ENCODE results near the gene ABO. TPM values are rescaled to one million over a fixed set of nuclear protein-coding genes. Genes with fewer than 3 reads are reported as not detected.

ABO gene
- total and polyA plus RNA-seq, 10 of the 15 experiments (the other 5 are each of a cell fraction or from before 2014, with no cell fraction given), result 0.10 TPM; not detected in 9

DNA sequence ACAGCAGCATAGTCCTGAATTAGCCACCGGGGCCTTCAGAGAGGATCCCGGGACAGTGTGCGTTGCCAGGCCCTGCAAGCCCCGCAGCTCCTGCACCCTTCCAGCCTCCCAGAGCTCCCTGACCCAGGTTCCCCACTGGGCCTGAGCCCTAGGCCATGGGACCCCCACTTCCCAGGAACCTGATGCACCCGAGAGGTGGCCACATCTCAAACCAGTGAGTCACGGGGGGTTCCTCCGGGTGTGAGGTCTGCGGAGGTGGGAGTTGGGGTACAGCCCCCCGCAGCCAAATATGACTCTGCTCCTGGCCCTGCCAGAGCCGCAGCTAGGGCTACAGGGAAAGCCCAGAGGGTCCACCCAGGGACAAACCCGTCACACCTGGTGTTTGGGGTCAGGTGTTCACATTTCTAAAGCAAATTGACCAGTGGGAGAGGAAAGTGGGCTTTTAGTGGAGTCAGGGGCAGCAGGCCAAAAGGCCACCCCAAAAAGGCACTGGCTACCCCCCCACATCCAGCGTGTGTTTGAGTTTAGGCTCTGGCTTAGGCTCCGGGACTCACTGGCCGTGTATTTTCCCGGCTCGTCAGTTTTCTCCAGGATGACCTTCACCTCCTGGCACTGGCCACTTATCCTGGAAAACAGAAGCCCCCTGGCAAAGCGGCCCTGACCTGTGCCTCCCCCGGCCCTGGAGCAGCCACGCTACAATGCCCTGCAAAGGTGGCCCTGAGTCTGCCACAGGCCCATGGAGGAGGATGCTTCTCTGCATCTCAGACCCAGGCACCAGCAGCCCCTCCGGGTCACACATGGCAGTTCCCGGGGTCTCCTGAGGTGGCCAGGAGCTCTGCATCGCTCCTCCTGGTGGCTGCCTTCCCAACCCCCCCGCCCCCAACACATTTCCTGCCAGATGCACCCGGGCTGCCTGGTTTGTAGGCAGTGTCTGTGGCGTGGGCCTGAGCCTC, 48.5 kb downstream of the ABO start:
- POLR2A ChIA-PET, result no interaction called here
- ATAC-seq (no peak), DNase-seq (ENCODE audit: low read depth, low spot score) (no peak), FAIRE-seq (no peak)
- Histone ChIP-seq H3K36me3 (ENCODE audit: control insufficient read depth in 2 of 2, insufficient read depth in 2 of 2, low read length in 1 of 2) (no peaks in the 10 kb centered on the region), H3K27me3 (replicated peaks in 1 of 2; ENCODE audit: control insufficient read depth in 2 of 2, insufficient read depth in 2 of 2, low read length in 1 of 2) (no peaks in the 10 kb centered on the region; a peak in 2 of 4 replicates), H3K79me2 (ENCODE audit: control insufficient read depth, insufficient read depth, low read length) (no peaks in the 10 kb centered on the region), H2AFZ (ENCODE audit: control insufficient read depth, low read depth, low read length) (no peak overlapping the region), H3K27ac (ENCODE audit: control insufficient read depth, insufficient read depth) (no peak overlapping the region), H3K9ac (ENCODE audit: control insufficient read depth, insufficient read depth, low read length) (no peak overlapping the region), H4K20me1 (ENCODE audit: control insufficient read depth, insufficient read depth) (no peaks in the 10 kb centered on the region), H3K4me2 (ENCODE audit: control insufficient read depth, insufficient read depth) (no peak overlapping the region), H3K4me1 (ENCODE audit: control insufficient read depth, insufficient read depth, low read length) (no peaks in the 10 kb centered on the region), H3K9me3 (replicated peaks; ENCODE audit: control insufficient read depth, insufficient read depth, low read length) (no peaks in the 10 kb centered on the region), H3K4me3 (no peak overlapping the region)
- CTCF ChIA-PET, result no interaction called here
- intact Hi-C loops (cut with micrococcal nuclease; ENCODE audit: unreplicated experiment), result no loop called here
- TF ChIP-seq, protein P1, sequence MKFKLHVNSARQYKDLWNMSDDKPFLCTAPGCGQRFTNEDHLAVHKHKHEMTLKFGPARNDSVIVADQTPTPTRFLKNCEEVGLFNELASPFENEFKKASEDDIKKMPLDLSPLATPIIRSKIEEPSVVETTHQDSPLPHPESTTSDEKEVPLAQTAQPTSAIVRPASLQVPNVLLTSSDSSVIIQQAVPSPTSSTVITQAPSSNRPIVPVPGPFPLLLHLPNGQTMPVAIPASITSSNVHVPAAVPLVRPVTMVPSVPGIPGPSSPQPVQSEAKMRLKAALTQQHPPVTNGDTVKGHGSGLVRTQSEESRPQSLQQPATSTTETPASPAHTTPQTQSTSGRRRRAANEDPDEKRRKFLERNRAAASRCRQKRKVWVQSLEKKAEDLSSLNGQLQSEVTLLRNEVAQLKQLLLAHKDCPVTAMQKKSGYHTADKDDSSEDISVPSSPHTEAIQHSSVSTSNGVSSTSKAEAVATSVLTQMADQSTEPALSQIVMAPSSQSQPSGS (IDR thresholded peaks at IDR 0.05; ENCODE audit: low read length), result no peak
- TF ChIP-seq YY1 (IDR thresholded peaks at IDR 0.05; ENCODE audit: low read depth, low read length), result no peak
- no peak for TF ChIP-seq ZNF24 (IDR thresholded peaks at IDR 0.05)
- TF ChIP-seq PAX8 (IDR thresholded peaks at IDR 0.05), result no peak
- TF ChIP-seq PML (IDR thresholded peaks at IDR 0.05; ENCODE audit: low read length), result no peak
- TF ChIP-seq STAT1 (conservative IDR thresholded peaks at IDR 0.05), result no peak
- no peak for TF ChIP-seq ZNF622 (IDR thresholded peaks at IDR 0.05)
- TF ChIP-seq NFYB (IDR thresholded peaks at IDR 0.05; ENCODE audit: insufficient read depth, low read depth, low read length), result no peak
- no peak for TF ChIP-seq GATAD2B (conservative IDR thresholded peaks at IDR 0.05; ENCODE audit: low read depth)
- TF ChIP-seq, protein P2, sequence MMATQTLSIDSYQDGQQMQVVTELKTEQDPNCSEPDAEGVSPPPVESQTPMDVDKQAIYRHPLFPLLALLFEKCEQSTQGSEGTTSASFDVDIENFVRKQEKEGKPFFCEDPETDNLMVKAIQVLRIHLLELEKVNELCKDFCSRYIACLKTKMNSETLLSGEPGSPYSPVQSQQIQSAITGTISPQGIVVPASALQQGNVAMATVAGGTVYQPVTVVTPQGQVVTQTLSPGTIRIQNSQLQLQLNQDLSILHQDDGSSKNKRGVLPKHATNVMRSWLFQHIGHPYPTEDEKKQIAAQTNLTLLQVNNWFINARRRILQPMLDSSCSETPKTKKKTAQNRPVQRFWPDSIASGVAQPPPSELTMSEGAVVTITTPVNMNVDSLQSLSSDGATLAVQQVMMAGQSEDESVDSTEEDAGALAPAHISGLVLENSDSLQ (IDR thresholded peaks at IDR 0.05), result no peak
- no peak for TF ChIP-seq BCL11A (IDR thresholded peaks at IDR 0.05; ENCODE audit: low read depth, low read length)
- TF ChIP-seq, protein P3, sequence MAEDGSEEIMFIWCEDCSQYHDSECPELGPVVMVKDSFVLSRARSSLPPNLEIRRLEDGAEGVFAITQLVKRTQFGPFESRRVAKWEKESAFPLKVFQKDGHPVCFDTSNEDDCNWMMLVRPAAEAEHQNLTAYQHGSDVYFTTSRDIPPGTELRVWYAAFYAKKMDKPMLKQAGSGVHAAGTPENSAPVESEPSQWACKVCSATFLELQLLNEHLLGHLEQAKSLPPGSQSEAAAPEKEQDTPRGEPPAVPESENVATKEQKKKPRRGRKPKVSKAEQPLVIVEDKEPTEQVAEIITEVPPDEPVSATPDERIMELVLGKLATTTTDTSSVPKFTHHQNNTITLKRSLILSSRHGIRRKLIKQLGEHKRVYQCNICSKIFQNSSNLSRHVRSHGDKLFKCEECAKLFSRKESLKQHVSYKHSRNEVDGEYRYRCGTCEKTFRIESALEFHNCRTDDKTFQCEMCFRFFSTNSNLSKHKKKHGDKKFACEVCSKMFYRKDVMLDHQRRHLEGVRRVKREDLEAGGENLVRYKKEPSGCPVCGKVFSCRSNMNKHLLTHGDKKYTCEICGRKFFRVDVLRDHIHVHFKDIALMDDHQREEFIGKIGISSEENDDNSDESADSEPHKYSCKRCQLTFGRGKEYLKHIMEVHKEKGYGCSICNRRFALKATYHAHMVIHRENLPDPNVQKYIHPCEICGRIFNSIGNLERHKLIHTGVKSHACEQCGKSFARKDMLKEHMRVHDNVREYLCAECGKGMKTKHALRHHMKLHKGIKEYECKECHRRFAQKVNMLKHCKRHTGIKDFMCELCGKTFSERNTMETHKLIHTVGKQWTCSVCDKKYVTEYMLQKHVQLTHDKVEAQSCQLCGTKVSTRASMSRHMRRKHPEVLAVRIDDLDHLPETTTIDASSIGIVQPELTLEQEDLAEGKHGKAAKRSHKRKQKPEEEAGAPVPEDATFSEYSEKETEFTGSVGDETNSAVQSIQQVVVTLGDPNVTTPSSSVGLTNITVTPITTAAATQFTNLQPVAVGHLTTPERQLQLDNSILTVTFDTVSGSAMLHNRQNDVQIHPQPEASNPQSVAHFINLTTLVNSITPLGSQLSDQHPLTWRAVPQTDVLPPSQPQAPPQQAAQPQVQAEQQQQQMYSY (CRISPR knock-in tag; IDR thresholded peaks at IDR 0.05), result no peak
- TF ChIP-seq, protein P4, sequence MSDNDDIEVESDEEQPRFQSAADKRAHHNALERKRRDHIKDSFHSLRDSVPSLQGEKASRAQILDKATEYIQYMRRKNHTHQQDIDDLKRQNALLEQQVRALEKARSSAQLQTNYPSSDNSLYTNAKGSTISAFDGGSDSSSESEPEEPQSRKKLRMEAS (IDR thresholded peaks at IDR 0.05; ENCODE audit: low read depth, low read length), result no peak
- TF ChIP-seq RAD21 (IDR thresholded peaks at IDR 0.05; ENCODE audit: insufficient read depth, low read depth, low read length), result no peak
- no TSS peak for BruUV-seq (replicated peaks)
- SMC1A ChIA-PET (ENCODE audit: uncharacterized antibody, unreplicated experiment), result no interaction called here
- in situ Hi-C loops (cut with MboI), result no loop called here
- RAD21 ChIA-PET (ENCODE audit: unreplicated experiment), result no interaction called here
- 27% methylated on average over 23 of the region's 25 CpGs for WGBS (ENCODE audit: insufficient coverage, insufficient replicate concordance, low lambda C conversion rate, missing lambda C conversion rate)

All from GM12878 (cell line).